Measurements from ENCODE around the gene SOWAHC. TPM values are rescaled to one million over a fixed set of nuclear protein-coding genes. Genes with fewer than 3 reads are reported as not detected.

SOWAHC gene
- total and polyA plus RNA-seq, 9 donors: 9.5 to 36.1 (median 16.0) TPM

DNA sequence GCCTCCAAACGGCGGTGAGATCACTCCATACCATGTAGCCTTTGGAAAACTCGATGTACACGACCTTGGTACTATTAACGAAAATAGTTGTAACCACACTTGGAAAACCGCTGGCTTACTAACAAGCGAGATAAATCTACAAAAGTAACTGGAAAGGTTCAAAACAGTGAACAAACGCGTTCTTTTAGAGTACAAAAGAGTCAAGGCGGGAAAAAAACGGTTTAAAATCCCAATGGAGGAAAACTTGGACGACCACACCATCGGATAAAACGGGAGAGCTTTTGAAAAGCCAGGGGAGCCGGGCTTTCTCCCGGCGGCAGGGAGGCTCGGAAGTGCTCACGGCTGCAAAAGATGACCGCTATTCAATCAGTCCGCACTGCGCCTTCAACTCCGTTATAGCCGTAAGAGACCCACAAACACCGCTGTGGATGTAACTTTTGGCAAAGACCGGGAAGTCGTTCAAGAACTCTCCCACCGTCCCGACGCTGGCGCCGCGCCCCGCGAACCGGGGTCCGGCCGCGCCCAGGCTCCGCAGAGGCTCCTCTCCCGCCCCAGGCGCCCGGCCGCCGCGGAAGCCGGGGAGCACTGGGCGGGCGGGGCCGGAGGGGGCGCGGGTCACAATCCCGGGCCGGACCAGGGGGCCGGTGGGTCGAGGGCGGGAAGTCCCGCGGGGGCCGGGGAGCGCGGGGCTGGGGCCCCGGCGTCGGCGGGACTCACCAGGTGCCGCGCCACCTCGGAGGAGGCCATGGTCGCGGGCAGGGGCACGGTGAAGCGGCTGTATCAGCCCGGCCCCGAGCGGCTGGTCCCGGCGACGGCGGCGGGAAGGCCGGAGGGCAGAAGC is 863 bp upstream of the SOWAHC start:
- peak overlapping the region; percentile 98 to 99 for H3K27ac ChIP-seq
- WGBS, 3 donors: 1% methylated on average over 31 to 82 of the region's 82 CpGs
- no peaks in the 10 kb centered on the region for H3K9me3 ChIP-seq
- peaks cover 18% of the 10 kb centered on the region for H3K4me1 ChIP-seq (ENCODE audit: insufficient read depth)
- peak overlapping the region; percentile 85 for H3K4me3 ChIP-seq
- no peaks in the 10 kb centered on the region for H3K27me3 ChIP-seq
- intact Hi-C loops (cut with DNase I): loop anchor here in 2 of 4 donors (10.0 kb wide), 1 partner anchor 82 kb away; no protein-coding TSS in a partner anchor
- DNase-seq: peak; percentile 63 to 83 (median 80)
- H3K36me3 ChIP-seq: no peaks in the 10 kb centered on the region
- TF ChIP-seq EP300 (IDR thresholded peaks at IDR 0.05) (no peak), POLR2A (IDR thresholded peaks at IDR 0.05) (no peak)
- TF ChIP-seq, protein P1, sequence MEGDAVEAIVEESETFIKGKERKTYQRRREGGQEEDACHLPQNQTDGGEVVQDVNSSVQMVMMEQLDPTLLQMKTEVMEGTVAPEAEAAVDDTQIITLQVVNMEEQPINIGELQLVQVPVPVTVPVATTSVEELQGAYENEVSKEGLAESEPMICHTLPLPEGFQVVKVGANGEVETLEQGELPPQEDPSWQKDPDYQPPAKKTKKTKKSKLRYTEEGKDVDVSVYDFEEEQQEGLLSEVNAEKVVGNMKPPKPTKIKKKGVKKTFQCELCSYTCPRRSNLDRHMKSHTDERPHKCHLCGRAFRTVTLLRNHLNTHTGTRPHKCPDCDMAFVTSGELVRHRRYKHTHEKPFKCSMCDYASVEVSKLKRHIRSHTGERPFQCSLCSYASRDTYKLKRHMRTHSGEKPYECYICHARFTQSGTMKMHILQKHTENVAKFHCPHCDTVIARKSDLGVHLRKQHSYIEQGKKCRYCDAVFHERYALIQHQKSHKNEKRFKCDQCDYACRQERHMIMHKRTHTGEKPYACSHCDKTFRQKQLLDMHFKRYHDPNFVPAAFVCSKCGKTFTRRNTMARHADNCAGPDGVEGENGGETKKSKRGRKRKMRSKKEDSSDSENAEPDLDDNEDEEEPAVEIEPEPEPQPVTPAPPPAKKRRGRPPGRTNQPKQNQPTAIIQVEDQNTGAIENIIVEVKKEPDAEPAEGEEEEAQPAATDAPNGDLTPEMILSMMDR (IDR thresholded peaks at IDR 0.05): no peak

DNA sequence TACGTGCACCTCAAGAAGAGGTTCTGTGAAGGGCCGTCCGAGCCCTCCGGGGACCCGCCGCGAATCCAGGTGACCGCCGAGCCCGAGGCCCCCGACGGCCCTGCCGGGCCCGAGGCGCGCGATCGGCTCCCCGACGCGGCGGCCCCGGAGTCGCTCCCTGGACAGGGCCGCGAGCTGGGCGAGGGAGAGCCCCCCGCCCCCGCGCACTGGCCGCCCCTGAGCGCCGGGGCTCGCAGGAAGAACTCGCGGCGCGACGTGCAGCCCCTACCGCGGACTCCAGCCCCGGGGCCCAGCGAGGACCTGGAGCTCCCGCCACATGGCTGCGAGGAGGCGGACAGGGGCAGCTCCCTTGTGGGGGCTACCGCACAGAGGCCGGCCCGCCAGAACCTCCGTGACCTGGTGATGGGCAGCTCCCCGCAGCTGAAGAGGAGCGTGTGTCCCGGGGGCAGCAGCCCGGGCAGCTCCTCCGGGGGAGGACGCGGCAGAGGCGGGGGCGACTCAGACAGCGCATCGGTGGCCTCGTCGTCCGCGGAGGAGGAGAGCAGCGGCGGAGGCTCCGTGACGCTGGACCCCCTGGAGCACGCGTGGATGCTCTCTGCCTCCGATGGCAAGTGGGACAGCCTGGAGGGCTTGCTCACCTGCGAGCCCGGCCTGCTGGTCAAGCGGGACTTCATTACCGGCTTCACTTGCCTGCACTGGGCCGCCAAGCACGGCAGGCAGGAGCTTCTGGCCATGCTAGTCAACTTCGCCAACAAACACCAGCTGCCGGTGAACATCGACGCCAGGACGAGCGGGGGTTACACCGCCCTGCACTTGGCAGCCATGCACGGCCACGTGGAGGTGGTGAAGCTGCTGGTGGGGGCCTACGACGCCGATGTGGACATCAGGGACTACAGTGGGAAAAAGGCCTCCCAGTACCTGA is 812 bp downstream of the SOWAHC start:
- Histone ChIP-seq H3K27me3 (no peaks in the 10 kb centered on the region), H3K36me3 (no peaks in the 10 kb centered on the region), H3K9me3 (no peaks in the 10 kb centered on the region), H3K4me3 (peak overlapping the region; percentile 85), H3K27ac (peak overlapping the region in 1 of 2 donors; percentile 98), H3K4me1 (ENCODE audit: insufficient read depth) (peaks cover 16% of the 10 kb centered on the region)
- intact Hi-C loops (cut with DNase I): loop anchor here in 2 of 4 donors (10.0 kb wide), 1 partner anchor 80 kb away; no protein-coding TSS in a partner anchor
- DNase-seq: peak; percentile 27 to 61 (median 56)
- TF ChIP-seq POLR2A (IDR thresholded peaks at IDR 0.05) (no peak), EP300 (IDR thresholded peaks at IDR 0.05) (no peak)
- TF ChIP-seq, protein P1 (IDR thresholded peaks at IDR 0.05): no peak
- 7 to 14% (median 12%) methylated on average over 43 to 90 of the region's 90 CpGs for WGBS, 3 donors

DNA sequence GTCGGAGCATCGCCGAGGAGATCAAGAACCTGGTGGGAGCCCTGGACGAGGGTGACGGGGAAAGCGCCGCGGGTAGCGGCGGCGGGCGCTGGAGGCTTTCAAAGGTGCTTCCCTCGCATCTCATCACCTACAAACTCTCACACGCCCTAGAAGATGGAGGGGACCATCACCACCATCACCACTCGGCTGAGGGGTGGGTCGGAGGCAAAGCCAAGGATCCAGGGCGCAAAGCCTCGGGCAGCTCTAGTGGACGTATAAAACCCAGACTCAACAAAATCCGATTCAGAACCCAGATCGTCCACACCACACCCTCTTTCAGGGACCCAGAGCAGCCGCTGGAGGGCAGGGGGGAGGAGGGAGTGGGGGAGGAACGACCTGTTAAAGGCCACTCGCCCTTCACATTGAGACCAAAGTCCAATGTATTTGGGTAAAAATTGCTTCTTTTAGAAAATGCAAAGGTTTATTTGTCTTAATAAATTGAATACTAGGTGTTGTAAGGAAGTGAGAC is 1.5 kb downstream of the SOWAHC start:
- Histone ChIP-seq H3K36me3 (no peaks in the 10 kb centered on the region), H3K4me3 (peak overlapping the region; percentile 85), H3K9me3 (no peaks in the 10 kb centered on the region), H3K4me1 (ENCODE audit: insufficient read depth) (peaks cover 13% of the 10 kb centered on the region), H3K27me3 (no peaks in the 10 kb centered on the region), H3K27ac (no peak overlapping the region)
- peak in 1 of 5 donors; percentile 47 for DNase-seq
- 82 to 84% (median 83%) methylated on average over 24 of the region's 24 CpGs for WGBS, 3 donors
- intact Hi-C loops (cut with DNase I): loop anchor here in 3 of 4 donors (2.0 to 10.0 kb wide), 2 partner anchors 59 to 79 kb away; no protein-coding TSS in a partner anchor
- TF ChIP-seq POLR2A (IDR thresholded peaks at IDR 0.05): no peak

DNA sequence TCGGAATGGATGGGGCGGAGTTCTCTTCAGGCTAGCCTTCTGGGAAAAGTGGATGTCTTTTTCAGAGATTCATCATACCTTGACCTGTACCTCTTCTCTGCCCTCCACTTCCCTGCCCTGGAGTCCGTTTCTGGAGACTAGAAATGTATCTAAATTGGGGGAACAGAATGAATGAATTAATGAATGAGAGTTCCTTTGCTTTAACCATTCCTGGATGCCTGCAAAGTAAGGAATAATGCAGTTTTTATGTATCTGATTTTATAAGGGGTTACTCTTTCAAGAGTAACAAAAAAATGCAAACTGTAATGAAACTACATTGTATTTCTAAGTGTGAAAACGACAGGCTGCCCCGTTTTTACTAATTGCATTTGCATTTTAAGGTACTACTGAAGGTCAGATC is 2.0 kb downstream of the SOWAHC start:
- DNase-seq: no peak
- no peaks in the 10 kb centered on the region for H3K27me3 ChIP-seq
- H3K4me1 ChIP-seq (ENCODE audit: insufficient read depth): peaks cover 13% of the 10 kb centered on the region
- H3K27ac ChIP-seq: no peak overlapping the region
- TF ChIP-seq POLR2A (IDR thresholded peaks at IDR 0.05): no peak
- TF ChIP-seq EP300 (IDR thresholded peaks at IDR 0.05): no peak
- TF ChIP-seq, protein P1 (IDR thresholded peaks at IDR 0.05): no peak
- 84 to 89% (median 86%) methylated on average over 5 of the region's 5 CpGs for WGBS, 3 donors
- H3K9me3 ChIP-seq: no peaks in the 10 kb centered on the region
- intact Hi-C loops (cut with DNase I): loop anchor here in 3 of 4 donors (2.0 to 10.0 kb wide), 2 partner anchors 59 to 79 kb away; no protein-coding TSS in a partner anchor
- H3K4me3 ChIP-seq: no peak overlapping the region
- no peaks in the 10 kb centered on the region for H3K36me3 ChIP-seq

Data from ovary (tissue), 9 donors.